Islet of Langerhans (tissue), 1 donor: ENCODE measurements around the gene TEKT1.

Source experiments
- FAIRE-seq: peaks from one replicate; lab custom pipeline; 2011; peaks lifted over from hg19 to GRCh38; lab: Jason Lieb, UNC

Gene TEKT1

GRCh38 chr17:6757747-6758146 lies 73.8 kb downstream of the TEKT1 start:
- no peak for FAIRE-seq

- FAIRE-seq = no peak
Observed at GRCh38 chr17:6756425-6757031, 75.0 kb downstream of the TEKT1 start.

- no peak for FAIRE-seq
Observed at GRCh38 chr17:6755731-6756184, 75.8 kb downstream of the TEKT1 start, which contains the start of gene XAF1. TSS of gene XAF1 (plus strand) at chr17:6756046. CDS start at chr17:6756079, 33 bp downstream.

- FAIRE-seq = no peak
Observed at GRCh38 chr17:6755281-6755680, 76.2 kb downstream of the TEKT1 start.

- no peak for FAIRE-seq
Observed at GRCh38 chr17:6753546-6753945, 78.0 kb downstream of the TEKT1 start.

GRCh38 chr17:6753006-6753445 lies 78.5 kb downstream of the TEKT1 start:
- no peak for FAIRE-seq

GRCh38 chr17:6752068-6752909 lies 79.2 kb downstream of the TEKT1 start:
- no peak for FAIRE-seq

GRCh38 chr17:6749519-6749918 lies 82.0 kb downstream of the TEKT1 start:
- no peak for FAIRE-seq

GRCh38 chr17:6748617-6749016 lies 82.9 kb downstream of the TEKT1 start:
- FAIRE-seq = no peak
